ENCODE results near the gene TIMM22.

TIMM22 gene

GRCh38 chr17:1043601-1044251 is 46.8 kb downstream of the TIMM22 start:
- TF ChIP-seq SIN3A (IDR thresholded peaks at IDR 0.05; ENCODE audit: borderline replicate concordance, insufficient read depth, low read length) (no peak), POLR2AphosphoS5 (IDR thresholded peaks at IDR 0.05; ENCODE audit: low read depth, low read length) (no peak), FOXP2 (optimal IDR thresholded peaks at IDR 0.05; ENCODE audit: borderline replicate concordance, extremely low read depth, extremely low read length, insufficient read depth) (no peak), REST (IDR thresholded peaks at IDR 0.05; ENCODE audit: insufficient read depth in 1 of 2, low read depth in 2 of 2, low read length in 2 of 2) (no peak)

- no peak for TF ChIP-seq TAF1 (IDR thresholded peaks at IDR 0.05; ENCODE audit: borderline replicate concordance, insufficient read depth, low read length)
- no peak for TF ChIP-seq POLR2AphosphoS5 (IDR thresholded peaks at IDR 0.05; ENCODE audit: low read depth, low read length)
- TF ChIP-seq REST (IDR thresholded peaks at IDR 0.05; ENCODE audit: insufficient read depth in 1 of 2, low read depth in 2 of 2, low read length in 2 of 2): no peak
- no peak for TF ChIP-seq FOXP2 (optimal IDR thresholded peaks at IDR 0.05; ENCODE audit: borderline replicate concordance, extremely low read depth, extremely low read length, insufficient read depth)
- TF ChIP-seq SIN3A (IDR thresholded peaks at IDR 0.05; ENCODE audit: borderline replicate concordance, insufficient read depth, low read length): no peak
These were observed 48.5 kb downstream of the TIMM22 start for GRCh38 chr17:1045456-1045855.

GRCh38 chr17:1047177-1047878 is 50.4 kb downstream of the TIMM22 start:
- TF ChIP-seq REST (IDR thresholded peaks at IDR 0.05; ENCODE audit: insufficient read depth in 1 of 2, low read depth in 2 of 2, low read length in 2 of 2) (no peak), FOXP2 (optimal IDR thresholded peaks at IDR 0.05; ENCODE audit: borderline replicate concordance, extremely low read depth, extremely low read length, insufficient read depth) (no peak), SIN3A (IDR thresholded peaks at IDR 0.05; ENCODE audit: borderline replicate concordance, insufficient read depth, low read length) (no peak), POLR2AphosphoS5 (IDR thresholded peaks at IDR 0.05; ENCODE audit: low read depth, low read length) (no peak), TAF1 (IDR thresholded peaks at IDR 0.05; ENCODE audit: borderline replicate concordance, insufficient read depth, low read length) (no peak)

GRCh38 chr17:1047879-1048470 is 51.0 kb downstream of the TIMM22 start:
- TF ChIP-seq SIN3A (IDR thresholded peaks at IDR 0.05; ENCODE audit: borderline replicate concordance, insufficient read depth, low read length): no peak
- TF ChIP-seq FOXP2 (optimal IDR thresholded peaks at IDR 0.05; ENCODE audit: borderline replicate concordance, extremely low read depth, extremely low read length, insufficient read depth): no peak
- TF ChIP-seq POLR2AphosphoS5 (IDR thresholded peaks at IDR 0.05; ENCODE audit: low read depth, low read length): no peak
- TF ChIP-seq REST (IDR thresholded peaks at IDR 0.05; ENCODE audit: insufficient read depth in 1 of 2, low read depth in 2 of 2, low read length in 2 of 2): no peak
- no peak for TF ChIP-seq TAF1 (IDR thresholded peaks at IDR 0.05; ENCODE audit: borderline replicate concordance, insufficient read depth, low read length)
